NCI-H524 (cell line): ENCODE results near the gene DENND10.
"Not testable (repeated sequence)": the region's sequence is repeated elsewhere in the genome, so short reads cannot be mapped to it uniquely, and the experiment has no call there.

ENCODE experiments used
- DNase-seq, 2 experiments: peaks; one replicate each; lab custom pipeline; 2025; lab: John Stamatoyannopoulos, UW

DENND10 gene

GRCh38 chr10:119098576-119098975 lies 5.3 kb upstream of the DENND10 start:
- no peak for DNase-seq

GRCh38 chr10:119100434-119101238 lies 3.3 kb upstream of the DENND10 start:
- no peak for DNase-seq

GRCh38 chr10:119101366-119102098 lies 2.4 kb upstream of the DENND10 start:
- DNase-seq: no peak

- peak in 1 of 2 experiments; percentile 27 for DNase-seq
Observed at GRCh38 chr10:119103241-119103902, 541 bp upstream of the DENND10 start.

GRCh38 chr10:119104654-119105015 lies 722 bp downstream of the DENND10 start:
- DNase-seq: peak in 1 of 2 experiments; percentile 0

GRCh38 chr10:119105155-119105554 lies 1.2 kb downstream of the DENND10 start:
- DNase-seq: no peak

GRCh38 chr10:119105899-119106298 lies 2.0 kb downstream of the DENND10 start:
- DNase-seq: not testable (repeated sequence)

GRCh38 chr10:119107106-119107505 lies 3.2 kb downstream of the DENND10 start:
- not testable (repeated sequence) for DNase-seq

GRCh38 chr10:119107771-119108170 lies 3.9 kb downstream of the DENND10 start:
- DNase-seq: not testable (repeated sequence)

GRCh38 chr10:119112056-119112455 lies 8.1 kb downstream of the DENND10 start:
- DNase-seq: no peak

GRCh38 chr10:119113751-119114732 lies 10.1 kb downstream of the DENND10 start:
- no peak for DNase-seq

- DNase-seq: no peak
Observed at GRCh38 chr10:119115926-119116325, 12.0 kb downstream of the DENND10 start.

- DNase-seq: no peak
Observed at GRCh38 chr10:119116326-119116951, 12.5 kb downstream of the DENND10 start.

- no peak for DNase-seq
Observed at GRCh38 chr10:119118231-119118630, 14.3 kb downstream of the DENND10 start.

- DNase-seq: no peak
Observed at GRCh38 chr10:119119400-119119799, 15.5 kb downstream of the DENND10 start.

- DNase-seq: no peak
Observed at GRCh38 chr10:119120413-119120867, 16.5 kb downstream of the DENND10 start.

GRCh38 chr10:119120875-119121274 lies 17.0 kb downstream of the DENND10 start:
- DNase-seq: no peak

- DNase-seq: no peak
Observed at GRCh38 chr10:119125942-119126341, 22.0 kb downstream of the DENND10 start.

GRCh38 chr10:119129721-119130120 lies 25.8 kb downstream of the DENND10 start:
- DNase-seq: no peak

- no peak for DNase-seq
Observed at GRCh38 chr10:119131512-119132240, 27.8 kb downstream of the DENND10 start.
